ENCODE data around the gene DAPL1. TPM values are rescaled to one million over a fixed set of nuclear protein-coding genes. Genes with fewer than 3 reads are reported as not detected.

DAPL1 gene
- total RNA-seq, 2 donors from 2014 or later = 0.48 TPM; not detected in 1

Other genes starting within 250 kb of the DAPL1 start
- gene TANC1, start 173.3 kb downstream of the DAPL1 start, total RNA-seq = 10 to 100 TPM; 28.3 to 32.7 TPM